SK-N-SH (cell line): Measurements from ENCODE around the gene COG8.

Experiments
- CTCF ChIP-seq: fragments of 200-600 bp; sonication (generic); IDR thresholded peaks from 2 replicates; pipeline ENCODE4 v1.6.1; 2017; ENCODE audit warnings: antibody characterized with exemption, mild to moderate bottlenecking, moderate library complexity
- EZH2phosphoT487 ChIP-seq: fragments of 200-600 bp; sonication (generic); IDR thresholded peaks from 2 replicates; pipeline ENCODE4 v1.6.1; 2017; ENCODE audit warnings: low read depth, mixed run types, mild to moderate bottlenecking, antibody characterized with exemption, moderate library complexity, borderline replicate concordance
- TEAD4 ChIP-seq: IDR thresholded peaks from 2 replicates; pipeline ENCODE4 v1.4.0; 2012; ENCODE audit warnings: mild to moderate bottlenecking, borderline replicate concordance; ENCODE audit not compliant: insufficient read depth
- TF ChIP-seq, protein P1 (sequence below): IDR thresholded peaks from 2 replicates; pipeline ENCODE4 v1.4.0; 2012; ENCODE audit warnings: low read depth, borderline replicate concordance

GRCh38 chr16:69366431-69366830 is 27.1 kb upstream of the COG8 start:
- TF ChIP-seq, protein P1, sequence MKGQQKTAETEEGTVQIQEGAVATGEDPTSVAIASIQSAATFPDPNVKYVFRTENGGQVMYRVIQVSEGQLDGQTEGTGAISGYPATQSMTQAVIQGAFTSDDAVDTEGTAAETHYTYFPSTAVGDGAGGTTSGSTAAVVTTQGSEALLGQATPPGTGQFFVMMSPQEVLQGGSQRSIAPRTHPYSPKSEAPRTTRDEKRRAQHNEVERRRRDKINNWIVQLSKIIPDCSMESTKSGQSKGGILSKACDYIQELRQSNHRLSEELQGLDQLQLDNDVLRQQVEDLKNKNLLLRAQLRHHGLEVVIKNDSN = no peak
- no peak for TF ChIP-seq CTCF
- TF ChIP-seq EZH2phosphoT487 = no peak
- no peak for TF ChIP-seq TEAD4
